Adrenal gland (tissue), 5 donors: Measurements from ENCODE around the gene SYNGR1.

Source experiments
- CTCF ChIP-seq, 6 experiments: fragments of 450-650 bp in 4 of 6; fragments of 200-600 bp in 2 of 6; sonication (generic) in 1 of 6; IDR thresholded peaks; 1 replicate in 5 of 6; 2 replicates in 1 of 6; pipeline versions ENCODE4 v1.5.1 to v1.8.0; 2016 to 2021; ENCODE audit warnings: antibody characterized with exemption in 6 of 6, mild to moderate bottlenecking in 2 of 6, moderate library complexity in 1 of 6
- POLR2A ChIP-seq, 2 donors: fragments of 450-650 bp; IDR thresholded peaks; one replicate each; pipeline ENCODE4 v1.6.1; 2017; ENCODE audit warnings: antibody characterized with exemption in 2 of 2, mild to moderate bottlenecking in 2 of 2, moderate library complexity in 1 of 2
- donor health status: DM: no; HTN: no; CAD: no.

DNA sequence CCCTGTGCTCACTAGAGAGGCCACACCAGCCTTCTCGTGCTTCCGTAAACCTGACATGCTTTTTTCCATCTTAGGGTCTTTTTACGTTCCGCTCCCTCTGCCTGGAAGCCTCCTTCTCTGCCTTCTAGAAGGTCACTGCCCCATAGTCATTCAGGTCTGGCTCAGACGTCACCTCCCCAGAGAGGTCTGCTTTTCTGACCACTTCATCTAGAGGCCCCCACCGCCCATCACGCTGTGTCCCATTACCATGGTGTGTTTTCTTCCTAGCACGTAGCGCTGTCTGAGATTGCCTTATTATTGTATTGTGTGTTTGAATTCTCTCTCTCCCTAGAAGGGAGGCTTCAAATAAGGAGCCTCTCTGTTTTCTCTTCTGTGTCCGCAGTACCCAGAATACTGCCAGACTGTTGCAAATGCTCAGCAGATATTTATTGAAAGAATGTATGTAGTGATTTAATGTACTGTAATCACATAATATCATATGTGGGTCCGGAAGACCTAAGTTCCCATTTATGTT is 59.8 kb downstream of the SYNGR1 start:
- no peak for TF ChIP-seq POLR2A (IDR thresholded peaks at IDR 0.05)
- no peak for TF ChIP-seq CTCF (IDR thresholded peaks at IDR 0.05)
